ENCODE results near the gene ACP7. TPM values are rescaled to one million over a fixed set of nuclear protein-coding genes. Genes with fewer than 3 reads are reported as not detected.
"Not testable (repeated sequence)": the region's sequence is repeated elsewhere in the genome, so short reads cannot be mapped to it uniquely, and the experiment has no call there.

Gene ACP7
- total and polyA plus RNA-seq, 2 experiments from 2014 or later = 0.27 to 0.45 TPM

DNA sequence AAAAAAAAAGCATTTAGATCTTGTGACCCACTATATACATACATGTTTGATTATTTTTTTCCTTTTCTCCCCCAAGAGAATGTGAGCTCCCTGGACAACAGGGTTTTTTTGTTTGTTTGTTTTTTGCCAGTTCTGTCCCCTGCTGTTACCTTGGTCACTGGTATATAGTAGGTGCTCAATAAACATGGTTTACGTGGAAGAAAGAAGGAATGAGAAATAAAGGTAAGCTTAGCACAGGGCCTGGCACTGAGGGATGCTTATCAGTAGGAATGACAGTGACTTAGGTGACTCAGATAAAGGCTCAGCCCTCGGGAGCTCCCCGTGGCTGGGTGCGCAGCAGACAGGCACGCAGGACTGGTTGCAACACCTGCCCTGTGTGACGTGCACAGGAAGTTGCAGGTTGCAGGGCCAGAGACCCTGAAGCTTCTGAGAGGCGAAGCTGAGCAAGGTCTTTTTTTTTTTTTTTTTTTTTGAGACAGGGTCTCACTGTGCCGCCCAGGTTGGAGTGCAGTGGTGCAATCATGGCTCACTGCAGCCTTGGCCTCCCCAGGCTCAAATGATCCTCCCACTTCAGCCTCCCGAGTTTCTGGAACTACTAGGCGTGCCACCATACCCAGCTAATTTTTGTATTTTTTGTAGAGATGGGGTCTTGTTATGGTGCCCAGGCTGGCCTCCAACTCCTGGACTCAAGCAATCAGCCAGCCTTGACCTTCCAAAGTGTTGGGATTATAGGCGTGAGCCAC is 31.1 kb downstream of the ACP7 start (continued):
- TF ChIP-seq, protein P1, sequence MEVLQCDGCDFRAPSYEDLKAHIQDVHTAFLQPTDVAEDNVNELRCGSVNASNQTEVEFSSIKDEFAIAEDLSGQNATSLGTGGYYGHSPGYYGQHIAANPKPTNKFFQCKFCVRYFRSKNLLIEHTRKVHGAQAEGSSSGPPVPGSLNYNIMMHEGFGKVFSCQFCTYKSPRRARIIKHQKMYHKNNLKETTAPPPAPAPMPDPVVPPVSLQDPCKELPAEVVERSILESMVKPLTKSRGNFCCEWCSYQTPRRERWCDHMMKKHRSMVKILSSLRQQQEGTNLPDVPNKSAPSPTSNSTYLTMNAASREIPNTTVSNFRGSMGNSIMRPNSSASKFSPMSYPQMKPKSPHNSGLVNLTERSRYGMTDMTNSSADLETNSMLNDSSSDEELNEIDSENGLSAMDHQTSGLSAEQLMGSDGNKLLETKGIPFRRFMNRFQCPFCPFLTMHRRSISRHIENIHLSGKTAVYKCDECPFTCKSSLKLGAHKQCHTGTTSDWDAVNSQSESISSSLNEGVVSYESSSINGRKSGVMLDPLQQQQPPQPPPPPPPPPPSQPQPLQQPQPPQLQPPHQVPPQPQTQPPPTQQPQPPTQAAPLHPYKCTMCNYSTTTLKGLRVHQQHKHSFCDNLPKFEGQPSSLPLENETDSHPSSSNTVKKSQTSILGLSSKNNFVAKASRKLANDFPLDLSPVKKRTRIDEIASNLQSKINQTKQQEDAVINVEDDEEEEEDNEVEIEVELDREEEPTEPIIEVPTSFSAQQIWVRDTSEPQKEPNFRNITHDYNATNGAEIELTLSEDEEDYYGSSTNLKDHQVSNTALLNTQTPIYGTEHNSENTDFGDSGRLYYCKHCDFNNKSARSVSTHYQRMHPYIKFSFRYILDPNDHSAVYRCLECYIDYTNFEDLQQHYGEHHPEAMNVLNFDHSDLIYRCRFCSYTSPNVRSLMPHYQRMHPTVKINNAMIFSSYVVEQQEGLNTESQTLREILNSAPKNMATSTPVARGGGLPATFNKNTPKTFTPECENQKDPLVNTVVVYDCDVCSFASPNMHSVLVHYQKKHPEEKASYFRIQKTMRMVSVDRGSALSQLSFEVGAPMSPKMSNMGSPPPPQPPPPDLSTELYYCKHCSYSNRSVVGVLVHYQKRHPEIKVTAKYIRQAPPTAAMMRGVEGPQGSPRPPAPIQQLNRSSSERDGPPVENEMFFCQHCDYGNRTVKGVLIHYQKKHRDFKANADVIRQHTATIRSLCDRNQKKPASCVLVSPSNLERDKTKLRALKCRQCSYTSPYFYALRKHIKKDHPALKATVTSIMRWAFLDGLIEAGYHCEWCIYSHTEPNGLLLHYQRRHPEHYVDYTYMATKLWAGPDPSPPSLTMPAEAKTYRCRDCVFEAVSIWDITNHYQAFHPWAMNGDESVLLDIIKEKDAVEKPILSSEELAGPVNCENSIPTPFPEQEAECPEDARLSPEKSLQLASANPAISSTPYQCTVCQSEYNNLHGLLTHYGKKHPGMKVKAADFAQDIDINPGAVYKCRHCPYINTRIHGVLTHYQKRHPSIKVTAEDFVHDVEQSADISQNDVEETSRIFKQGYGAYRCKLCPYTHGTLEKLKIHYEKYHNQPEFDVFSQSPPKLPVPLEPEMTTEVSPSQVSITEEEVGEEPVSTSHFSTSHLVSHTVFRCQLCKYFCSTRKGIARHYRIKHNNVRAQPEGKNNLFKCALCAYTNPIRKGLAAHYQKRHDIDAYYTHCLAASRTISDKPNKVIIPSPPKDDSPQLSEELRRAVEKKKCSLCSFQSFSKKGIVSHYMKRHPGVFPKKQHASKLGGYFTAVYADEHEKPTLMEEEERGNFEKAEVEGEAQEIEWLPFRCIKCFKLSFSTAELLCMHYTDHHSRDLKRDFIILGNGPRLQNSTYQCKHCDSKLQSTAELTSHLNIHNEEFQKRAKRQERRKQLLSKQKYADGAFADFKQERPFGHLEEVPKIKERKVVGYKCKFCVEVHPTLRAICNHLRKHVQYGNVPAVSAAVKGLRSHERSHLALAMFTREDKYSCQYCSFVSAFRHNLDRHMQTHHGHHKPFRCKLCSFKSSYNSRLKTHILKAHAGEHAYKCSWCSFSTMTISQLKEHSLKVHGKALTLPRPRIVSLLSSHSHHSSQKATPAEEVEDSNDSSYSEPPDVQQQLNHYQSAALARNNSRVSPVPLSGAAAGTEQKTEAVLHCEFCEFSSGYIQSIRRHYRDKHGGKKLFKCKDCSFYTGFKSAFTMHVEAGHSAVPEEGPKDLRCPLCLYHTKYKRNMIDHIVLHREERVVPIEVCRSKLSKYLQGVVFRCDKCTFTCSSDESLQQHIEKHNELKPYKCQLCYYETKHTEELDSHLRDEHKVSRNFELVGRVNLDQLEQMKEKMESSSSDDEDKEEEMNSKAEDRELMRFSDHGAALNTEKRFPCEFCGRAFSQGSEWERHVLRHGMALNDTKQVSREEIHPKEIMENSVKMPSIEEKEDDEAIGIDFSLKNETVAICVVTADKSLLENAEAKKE (CRISPR knock-in tag; IDR thresholded peaks at IDR 0.05) = no peak

DNA sequence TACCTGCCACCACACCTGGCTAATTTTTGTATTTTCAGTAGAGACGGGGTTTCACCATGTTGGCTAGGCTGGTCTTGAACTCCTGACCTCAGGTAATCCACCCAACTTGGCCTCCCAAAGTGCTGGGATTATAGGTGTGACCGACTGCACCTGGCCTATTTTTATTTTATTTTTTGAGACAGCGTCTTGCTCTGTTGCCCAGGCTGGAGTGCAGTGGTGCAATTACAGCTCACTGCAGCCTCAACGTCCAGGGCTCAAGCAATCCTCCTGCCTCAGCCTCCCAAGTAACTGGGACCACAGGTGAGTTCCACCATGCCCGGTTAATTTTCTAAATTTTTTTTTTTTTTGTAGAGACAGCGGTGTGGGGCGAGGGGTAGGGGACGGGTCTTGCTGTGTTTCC is 32.9 kb downstream of the ACP7 start:
- not testable (repeated sequence) for DNase-seq (ENCODE audit: low spot score); H2AFZ ChIP-seq; H3F3A ChIP-seq (replicated peaks; ENCODE audit: low read depth); H3K79me2 ChIP-seq (replicated peaks; ENCODE audit: insufficient read depth); ATAC-seq; H3K9me3 Mint-ChIP-seq; H3K27me3 Mint-ChIP-seq (ENCODE audit: insufficient read depth, low read depth, poor library complexity); H3K4me3 Mint-ChIP-seq; H4K20me1 ChIP-seq (replicated peaks; ENCODE audit: insufficient read depth); H3K4me1 Mint-ChIP-seq; H3K4me1 ChIP-seq (ENCODE audit: insufficient read depth); H3K4me3 ChIP-seq; H3K27ac Mint-ChIP-seq; H3K9me2 ChIP-seq (ENCODE audit: insufficient read depth); H3K27ac ChIP-seq (ENCODE audit: low read depth); H3K27me3 ChIP-seq (ENCODE audit: insufficient read depth); H3K4me2 ChIP-seq; H3K36me3 Mint-ChIP-seq (ENCODE audit: low read depth); H3K36me3 ChIP-seq (ENCODE audit: insufficient read depth)

DNA sequence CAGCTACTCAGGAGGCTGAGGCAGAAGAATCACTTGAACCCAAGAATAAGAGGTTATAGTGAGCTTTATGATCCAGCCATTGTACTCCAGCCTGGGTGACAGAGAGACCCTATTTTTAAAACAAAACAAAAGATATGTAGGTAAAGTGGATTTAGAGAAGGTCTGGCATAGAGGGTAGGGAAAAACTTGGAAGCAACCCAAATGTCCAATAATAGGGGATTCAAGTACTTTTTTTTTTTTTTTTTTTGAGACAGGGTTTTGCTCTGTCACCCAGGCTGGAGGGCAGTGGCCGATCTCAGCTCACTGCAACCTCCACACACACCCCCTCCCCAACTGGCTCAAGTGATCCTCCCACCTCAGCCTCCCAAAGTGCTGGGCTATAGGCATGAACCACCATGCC is 35.7 kb downstream of the ACP7 start:
- no peak for TF ChIP-seq EZH2 (IDR thresholded peaks at IDR 0.05; ENCODE audit: low read depth, unreplicated experiment)
- no peak for TF ChIP-seq JUNB (IDR thresholded peaks at IDR 0.05; ENCODE audit: unreplicated experiment)

More for the DNA sequence above, 35.7 kb downstream of the ACP7 start:
- H3K27ac Mint-ChIP-seq = no peak overlapping the region
- no peak overlapping the region for H2AFZ ChIP-seq
- peaks cover 11% of the 10 kb centered on the region for H3K4me1 ChIP-seq (ENCODE audit: insufficient read depth)
- H3F3A ChIP-seq (replicated peaks; ENCODE audit: low read depth) = 0 out of 2 replicates have a peak, but pooled peaks cover 6% of the 10 kb centered on the region
- DNase-seq (ENCODE audit: low spot score) = no peak
- H3K4me3 ChIP-seq = no peak overlapping the region
- no peak overlapping the region for H3K27ac ChIP-seq (ENCODE audit: low read depth)
- H3K36me3 Mint-ChIP-seq (ENCODE audit: low read depth) = no peaks in the 10 kb centered on the region
- no peaks in the 10 kb centered on the region for H3K36me3 ChIP-seq (ENCODE audit: insufficient read depth)
- no peaks in the 10 kb centered on the region for H4K20me1 ChIP-seq (replicated peaks; ENCODE audit: insufficient read depth)
- H3K9me3 Mint-ChIP-seq = no peaks in the 10 kb centered on the region
- H3K4me1 Mint-ChIP-seq = peaks cover 9% of the 10 kb centered on the region
- H3K4me3 Mint-ChIP-seq = no peak overlapping the region
- no peak overlapping the region for H3K4me2 ChIP-seq
- H3K27me3 Mint-ChIP-seq (ENCODE audit: insufficient read depth, low read depth, poor library complexity) = peaks cover 5% of the 10 kb centered on the region
- no peak for ATAC-seq
- no peaks in the 10 kb centered on the region for H3K79me2 ChIP-seq (replicated peaks; ENCODE audit: insufficient read depth)
- no peaks in the 10 kb centered on the region for H3K27me3 ChIP-seq (ENCODE audit: insufficient read depth)
- no peaks in the 10 kb centered on the region for H3K9me2 ChIP-seq (ENCODE audit: insufficient read depth)
